GM21447 (cell line): Measurements from ENCODE around the gene NCF2.

ENCODE experiments used
- ATAC-seq: cut with Tn5 transposase; IDR thresholded peaks from one replicate; pipeline ENCODE4 v1.9.1; 2021; ENCODE audit not compliant: unreplicated experiment

NCF2 gene

DNA sequence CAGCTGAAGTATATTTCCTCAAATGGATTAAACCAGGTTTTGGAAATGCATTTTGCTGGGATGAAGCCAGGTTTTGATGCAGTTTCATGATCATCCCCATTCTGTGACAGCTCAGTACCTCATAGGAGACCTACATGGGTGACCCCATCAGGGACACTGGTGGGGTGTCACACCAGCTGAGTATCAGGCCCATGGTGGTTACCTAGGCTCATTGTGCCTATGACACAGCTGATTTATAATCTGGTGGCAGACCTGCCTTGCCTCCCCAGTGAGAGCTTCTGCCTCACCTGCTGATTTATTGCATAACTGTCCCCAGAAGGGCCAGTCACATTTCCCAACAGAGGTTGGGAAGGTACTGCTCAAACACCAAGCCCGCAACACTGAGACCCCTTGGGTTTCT lies 3.8 kb downstream of the NCF2 start:
- ATAC-seq = no peak

DNA sequence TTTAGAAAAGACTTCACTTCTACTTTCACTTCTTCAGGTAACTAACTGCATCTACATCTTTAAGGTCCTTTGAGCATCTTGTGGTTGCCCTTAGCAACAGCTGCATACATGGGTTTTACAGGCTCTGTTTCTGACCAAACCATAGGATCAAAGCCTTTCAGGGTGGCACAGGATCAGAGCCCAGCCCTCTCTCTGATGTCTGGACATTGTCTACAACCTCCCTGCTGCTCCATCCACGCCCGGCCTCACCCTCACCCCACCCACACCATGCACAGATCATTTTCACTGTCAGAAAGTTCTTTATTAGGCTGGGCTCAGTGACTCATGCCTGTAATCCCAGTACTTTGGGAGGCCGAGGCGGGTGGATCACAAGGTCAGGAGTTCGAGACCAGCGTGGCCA lies 5.2 kb downstream of the NCF2 start:
- ATAC-seq = no peak

DNA sequence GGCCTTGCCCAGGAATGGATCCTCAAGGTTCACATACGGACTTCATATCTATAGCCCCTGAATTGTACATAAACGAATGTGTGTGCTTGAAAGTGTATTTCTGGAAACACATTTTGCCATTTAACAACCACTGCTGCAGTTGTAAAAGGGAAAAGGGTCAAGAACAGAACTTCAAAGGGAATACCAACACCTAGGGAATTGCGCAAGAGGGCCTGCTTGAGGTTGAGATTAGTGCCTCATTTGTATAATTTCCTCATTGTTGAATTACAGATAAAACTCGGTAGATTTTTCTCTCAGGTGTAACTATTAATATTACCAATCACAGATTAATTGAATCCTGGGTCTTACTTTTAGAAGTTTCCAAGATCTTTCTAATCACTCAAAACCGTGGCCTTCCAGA lies 6.1 kb downstream of the NCF2 start:
- ATAC-seq = no peak

DNA sequence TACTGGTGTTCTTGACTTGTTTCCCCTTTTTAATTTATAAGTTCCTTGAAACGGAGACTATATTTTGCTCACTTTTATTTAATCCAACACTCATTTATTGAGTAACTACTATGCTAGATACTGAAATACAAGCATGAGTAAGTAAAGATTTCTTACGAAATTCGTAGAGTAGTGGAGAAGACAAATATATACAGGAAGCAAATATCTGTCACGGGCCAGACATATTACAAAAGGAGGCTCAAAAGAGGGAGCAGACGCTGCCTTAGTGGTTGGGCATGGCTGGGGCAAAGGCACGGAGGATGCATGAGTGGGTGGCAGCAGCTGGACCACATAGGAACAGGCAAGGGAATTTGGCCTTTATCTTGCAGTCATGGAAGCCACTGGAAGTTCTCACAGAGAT lies 6.8 kb downstream of the NCF2 start:
- no peak for ATAC-seq

DNA sequence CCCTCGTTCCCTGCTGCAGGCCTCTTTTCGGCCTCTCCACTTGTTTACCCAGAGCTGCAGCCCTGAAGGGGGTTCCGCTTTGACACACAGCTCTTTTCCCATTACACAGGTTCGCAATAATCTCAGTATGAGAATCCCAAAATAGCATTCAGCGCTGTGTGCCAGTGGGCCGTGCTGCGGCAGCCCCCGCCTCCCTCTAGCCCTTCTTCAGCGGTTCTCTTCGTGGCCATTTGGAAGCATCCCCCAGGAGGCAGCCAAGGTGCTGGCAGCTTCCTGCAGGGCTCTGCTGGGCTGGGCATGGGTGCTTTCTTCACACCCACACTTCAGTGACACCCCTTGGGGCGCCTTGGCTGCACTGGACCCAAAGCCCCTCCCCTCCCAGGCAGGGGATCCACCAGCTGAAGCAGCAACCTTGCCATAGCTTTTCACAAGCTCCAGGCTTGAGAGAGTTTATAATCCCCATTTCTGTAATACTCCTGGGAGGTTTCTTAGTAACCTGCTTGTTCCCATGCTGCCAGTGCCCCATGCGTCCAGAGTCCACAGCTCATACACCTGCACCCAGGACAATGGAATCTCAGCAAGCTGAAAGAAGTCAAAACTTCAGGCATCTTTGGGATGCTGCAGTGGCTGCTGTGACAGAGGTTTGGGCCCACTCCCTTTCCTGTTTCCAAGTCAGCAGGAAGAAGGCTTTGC lies 8.1 kb downstream of the NCF2 start:
- no peak for ATAC-seq

DNA sequence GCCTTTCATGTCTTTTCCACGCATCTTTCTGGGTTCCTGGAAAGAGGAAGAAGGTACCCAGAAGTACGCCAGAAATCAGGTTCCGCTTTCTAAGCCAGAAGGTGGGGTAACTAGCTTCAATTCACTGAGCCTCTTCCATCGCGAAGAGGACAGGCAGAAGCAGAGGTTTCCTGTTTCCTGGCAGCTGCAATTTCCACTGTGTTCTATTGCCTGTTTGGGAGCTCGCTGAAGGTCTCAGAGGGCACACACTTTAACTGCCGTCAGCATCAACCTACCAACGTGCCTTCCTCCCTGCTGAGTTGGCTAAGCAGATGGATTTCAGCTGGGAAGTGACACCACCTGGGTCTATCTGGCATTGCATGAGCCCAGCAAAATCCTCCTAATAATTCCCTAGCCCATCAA lies 10.0 kb downstream of the NCF2 start:
- ATAC-seq = no peak

DNA sequence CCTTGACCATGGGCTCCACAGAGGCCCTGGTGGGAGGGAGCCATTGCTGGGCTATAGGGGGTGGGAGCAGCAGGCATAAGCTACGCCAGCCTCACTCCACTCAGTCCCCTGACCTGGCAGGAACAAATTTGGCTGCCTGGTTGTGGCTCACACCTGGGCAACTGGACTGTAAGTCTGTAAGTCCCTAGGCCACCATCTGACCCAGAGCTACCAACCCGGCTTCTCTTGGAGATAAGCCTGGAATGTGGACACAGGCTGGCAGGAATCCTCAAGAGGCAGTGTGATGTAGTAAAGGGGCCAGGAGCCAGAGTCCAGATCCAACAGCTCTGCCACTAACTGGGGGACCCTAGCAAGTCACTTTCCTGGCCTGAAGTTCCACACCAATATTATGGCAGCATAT lies 11.4 kb downstream of the NCF2 start:
- no peak for ATAC-seq

DNA sequence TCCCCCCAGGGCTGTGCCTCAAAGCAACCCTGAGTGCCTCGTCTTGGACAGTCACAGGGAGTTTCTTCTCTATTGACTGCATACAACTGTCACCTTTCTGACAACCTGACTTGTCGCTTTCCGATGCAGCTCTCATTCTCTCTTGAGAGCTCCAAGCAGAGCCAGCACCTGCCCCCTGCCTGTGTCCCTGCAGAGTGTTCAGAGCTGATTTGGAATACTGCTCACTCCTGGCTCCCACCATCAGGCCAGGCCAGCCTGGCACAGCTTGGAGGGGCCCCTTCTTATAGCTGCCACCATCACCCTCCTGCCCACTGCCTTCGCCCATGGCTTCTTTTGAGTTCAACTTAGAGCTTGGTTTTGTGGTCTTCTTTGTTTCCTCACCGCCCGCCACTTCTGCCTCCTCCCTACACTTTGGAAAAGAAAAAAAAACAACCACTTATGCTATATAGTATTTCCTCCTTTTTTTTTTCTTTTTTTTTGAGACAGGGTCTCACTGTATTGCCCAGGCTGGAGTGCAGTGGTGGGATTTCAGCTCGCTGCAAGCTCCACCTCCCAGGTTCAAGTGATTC lies 12.3 kb downstream of the NCF2 start:
- no peak for ATAC-seq

DNA sequence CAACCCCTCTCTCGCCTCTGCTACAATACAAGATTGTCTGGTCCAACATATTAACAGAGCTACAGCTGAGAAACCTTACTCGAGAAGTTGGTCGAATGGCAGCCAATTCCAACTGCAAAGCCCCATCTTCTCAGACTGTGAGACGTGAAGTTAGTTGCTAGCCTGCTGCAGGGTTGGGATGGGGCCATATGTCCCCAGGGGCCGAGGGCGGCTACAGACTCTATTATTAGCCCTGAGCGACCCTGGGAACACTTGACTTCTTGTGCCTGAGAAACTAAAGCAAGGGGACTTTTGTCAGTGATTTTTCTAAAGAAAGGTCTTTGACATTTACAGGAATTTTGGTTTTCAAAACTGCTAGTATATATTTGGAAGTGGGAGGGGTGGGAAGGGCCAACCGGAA lies 13.7 kb downstream of the NCF2 start:
- no peak for ATAC-seq

DNA sequence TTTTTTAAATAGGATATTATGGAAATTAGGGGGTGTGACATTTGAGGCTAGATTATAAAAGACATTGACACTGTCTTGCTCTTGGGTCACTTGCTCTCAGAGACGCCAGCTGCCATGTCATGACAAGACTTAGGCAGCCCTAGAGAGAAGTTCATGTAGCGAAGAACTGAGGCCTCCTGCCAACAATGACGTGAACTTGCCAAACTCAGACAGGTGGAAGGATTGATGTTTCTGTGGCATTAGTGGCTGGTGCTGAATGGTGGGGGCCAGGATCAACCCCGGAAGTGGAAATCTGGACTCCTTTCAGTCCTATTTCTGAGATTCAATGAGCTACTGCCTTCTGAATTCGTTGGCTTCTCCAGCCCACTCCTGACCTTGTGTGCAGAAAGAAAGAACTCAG lies 14.7 kb downstream of the NCF2 start:
- ATAC-seq = no peak

DNA sequence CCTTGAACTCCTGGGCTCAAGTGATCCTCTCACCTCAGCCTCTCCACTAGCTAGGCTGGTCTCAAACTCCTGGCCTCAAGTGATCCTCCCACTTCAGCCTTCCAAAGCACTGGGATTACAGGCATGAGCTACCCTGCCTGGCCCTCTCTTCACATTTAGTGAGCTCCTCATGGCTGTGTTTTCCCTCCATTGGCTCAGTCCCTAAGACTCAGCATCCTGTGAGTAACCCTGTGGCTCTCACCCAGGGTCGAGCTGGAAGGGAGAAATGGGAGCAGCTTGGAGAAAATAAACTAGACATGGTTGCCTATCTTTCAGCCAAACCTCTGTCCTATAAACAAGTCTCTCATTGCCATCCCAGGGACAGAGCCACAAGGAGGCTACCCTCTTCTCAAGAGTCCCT lies 17.5 kb downstream of the NCF2 start:
- no peak for ATAC-seq

DNA sequence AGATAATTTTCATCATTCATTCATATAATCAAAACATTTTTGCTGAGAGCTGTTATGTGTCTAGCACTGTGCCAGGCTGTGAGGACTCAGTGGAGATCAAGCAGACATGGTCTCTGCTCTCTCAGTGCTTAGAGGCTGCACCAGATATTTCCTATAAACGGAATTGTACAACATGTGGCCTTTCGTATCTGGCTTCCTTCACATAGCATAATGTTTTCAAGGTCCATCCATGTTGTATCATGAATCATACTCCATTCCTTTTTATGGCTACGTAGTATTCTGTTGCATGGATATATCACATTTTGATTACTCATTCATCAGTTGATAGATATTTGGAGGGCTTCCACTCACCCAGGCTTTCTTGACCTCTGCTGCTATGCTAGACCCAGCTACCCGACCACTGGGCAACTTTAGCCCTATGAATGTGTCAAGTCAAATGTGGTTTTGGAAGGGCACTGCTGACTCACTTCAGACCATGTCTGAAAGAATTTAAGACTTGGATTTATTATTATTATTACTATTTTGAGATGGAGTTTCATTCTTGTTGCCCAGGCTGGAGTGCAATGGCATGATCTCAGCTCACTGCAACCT lies 18.5 kb downstream of the NCF2 start:
- ATAC-seq = no peak

DNA sequence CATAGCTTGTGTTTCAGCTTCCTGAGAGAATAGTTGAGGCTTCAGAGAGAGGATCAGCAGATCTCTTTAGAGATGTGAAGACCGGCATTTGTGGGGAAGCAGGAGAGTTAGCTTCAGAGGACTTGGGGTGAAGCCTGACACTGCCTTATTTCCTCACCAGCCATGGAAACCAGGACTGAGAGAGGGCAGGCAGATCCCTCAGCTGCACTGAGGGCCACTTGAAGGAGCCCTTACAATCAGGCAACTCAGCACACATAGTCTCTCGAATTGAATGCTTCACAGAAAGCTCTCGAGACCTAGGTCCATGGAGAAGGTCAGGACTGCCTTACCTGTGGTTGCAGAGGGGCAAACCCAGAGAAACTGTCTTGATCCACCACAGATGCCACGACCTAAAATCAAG lies 19.8 kb downstream of the NCF2 start:
- ATAC-seq = no peak

DNA sequence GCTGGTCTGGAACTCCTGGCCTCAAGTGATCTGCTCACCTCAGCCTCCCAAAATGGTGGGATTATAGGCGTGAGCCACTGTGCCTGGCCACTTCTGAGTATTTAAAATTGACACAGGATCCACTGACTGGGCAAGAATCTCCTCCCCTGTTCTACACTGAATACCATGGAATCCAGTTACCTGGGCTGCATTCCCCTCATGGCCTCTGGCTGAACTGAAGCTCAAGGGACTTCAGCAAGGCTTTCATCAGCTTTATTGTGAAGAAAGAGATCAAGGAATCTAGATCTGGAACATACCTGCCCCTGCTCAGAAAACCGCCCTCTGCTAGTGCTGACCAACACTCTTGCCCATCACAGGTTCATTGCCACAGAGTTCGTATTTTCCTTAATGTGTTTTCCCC lies 20.5 kb downstream of the NCF2 start:
- ATAC-seq = no peak

DNA sequence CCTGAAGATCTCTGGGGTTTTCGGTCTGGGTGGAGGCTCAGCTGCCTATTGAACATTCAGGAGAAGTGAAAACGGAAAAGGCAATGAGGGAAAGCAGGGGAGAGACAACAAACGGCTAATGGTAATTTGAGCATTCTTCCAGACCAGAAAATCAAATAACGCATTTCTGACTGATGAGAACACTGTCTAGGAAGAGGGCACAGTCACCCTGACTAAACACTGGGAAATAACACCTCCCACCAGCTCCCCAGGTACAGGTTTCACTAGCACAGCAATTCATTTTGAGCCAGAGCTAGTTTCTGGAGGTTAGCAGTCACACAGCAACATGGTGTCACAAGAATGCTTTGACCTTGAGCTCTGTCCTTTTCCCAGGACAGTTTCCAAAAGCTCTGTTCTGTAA lies 21.1 kb downstream of the NCF2 start:
- no peak for ATAC-seq

DNA sequence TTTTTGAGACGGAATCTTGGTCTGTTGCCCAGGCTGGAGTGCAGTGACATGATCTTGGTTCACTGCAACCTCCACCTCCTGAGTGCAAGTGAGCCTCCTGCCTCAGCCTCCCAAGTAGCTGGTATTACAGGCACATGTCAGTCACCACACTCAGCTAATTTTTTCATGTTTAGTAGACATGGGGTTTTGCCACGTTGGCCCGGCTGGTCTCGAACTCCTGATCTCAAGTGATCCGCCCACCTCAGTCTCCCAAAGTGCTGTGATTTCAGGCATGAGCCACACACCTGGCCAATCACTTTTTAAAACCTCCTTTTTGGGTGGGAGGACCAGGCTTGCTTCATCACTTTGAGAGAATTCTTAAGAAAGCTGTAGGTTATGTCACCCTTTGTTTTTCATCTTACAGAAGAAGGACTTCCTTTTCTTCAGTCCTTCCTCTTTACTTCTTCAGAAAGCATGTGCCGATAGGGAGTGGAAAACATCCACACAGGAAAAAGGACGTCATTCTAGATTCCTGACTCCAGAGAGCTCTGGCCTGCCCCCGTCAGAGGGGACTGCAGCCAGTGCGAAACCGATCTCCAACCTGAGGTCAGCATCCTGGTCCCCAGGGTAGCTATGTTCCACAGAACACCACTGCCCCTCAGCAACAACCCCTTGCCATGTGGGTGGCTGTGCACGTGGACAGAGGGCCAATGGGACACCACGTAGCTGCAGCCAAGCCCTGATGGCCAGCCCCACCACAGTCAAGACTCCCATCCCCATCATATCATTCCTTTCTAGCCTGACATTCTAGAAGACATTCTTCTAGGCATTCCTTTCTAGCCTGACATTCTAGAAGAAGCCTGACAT lies 21.9 kb downstream of the NCF2 start:
- no peak for ATAC-seq

DNA sequence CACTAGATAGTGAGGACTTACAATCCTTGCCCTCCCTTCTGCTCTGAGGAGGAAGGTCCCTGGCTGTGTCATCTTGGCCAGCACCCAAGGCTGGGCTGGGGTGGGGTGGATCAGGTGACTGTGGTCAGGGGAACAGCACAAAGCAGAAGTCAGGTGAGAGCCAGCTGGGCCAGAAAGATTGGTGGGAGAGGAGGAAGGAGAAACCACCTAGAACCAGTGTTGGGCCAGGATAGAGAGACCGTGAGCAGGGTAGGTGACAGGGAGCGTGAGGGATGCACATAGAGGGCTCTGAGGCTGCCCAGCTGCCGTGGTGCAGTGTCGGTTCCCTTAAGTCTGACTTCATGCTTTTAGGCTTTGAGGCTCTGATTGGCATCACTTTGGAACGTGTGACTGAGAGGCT lies 22.7 kb downstream of the NCF2 start:
- peak; percentile 81 for ATAC-seq

DNA sequence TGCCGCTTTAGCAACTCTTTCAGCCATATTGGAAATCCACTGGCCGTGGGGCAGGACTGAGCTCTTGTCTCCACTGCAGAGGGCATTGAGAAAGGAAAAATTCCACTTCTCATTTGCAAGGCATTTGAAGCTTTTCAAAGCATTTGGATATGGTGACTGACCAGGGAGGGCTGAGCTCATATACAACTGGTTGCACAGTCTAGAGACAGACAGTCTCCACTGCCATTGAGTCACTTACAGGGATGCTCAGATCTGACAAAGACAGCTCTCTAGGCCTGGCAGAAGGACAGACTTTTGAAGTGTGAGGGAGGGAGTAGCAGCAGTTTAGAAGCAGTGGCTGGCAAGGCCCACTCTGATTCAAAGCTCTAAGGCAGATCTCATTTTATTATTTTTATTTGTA lies 24.2 kb downstream of the NCF2 start:
- ATAC-seq = no peak

DNA sequence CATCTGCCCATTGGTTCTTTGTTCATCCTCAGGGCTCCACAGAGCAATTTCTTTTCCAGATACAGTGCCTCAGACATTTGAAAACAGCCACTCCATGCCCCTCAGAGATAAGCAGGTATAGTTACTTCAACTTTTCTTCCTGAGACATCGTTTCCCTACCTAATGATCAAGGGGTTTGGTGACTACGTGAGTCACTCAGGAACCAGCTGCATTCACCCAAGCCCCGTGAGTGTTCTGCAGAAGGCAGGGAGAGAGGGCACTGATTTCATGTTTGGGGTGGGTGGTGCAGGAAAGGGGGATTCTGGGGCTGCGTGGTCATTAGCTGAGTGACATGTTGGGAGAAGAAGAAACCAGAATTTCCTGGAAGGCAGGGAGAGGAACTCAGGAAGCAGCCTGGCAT lies 25.0 kb downstream of the NCF2 start:
- ATAC-seq = no peak

DNA sequence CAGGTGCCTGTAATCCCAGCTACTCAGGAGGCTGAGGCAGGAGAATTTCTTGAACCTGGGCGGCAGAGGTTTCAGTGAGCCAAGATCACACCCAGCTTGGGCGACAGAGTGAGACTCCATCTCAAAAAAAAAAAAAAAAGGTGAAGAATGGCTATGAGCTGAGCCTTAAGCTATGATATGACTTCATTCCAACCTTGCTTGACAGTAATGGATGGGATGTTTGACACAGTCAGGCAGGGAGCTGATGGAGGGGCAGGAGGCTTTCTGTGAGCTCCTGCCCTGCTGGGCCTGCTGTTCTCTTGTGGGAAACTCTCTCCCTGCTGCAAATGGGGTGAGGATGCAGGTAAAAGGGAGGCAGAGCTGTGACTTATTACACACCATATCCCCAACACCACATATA lies 27.6 kb downstream of the NCF2 start:
- ATAC-seq = no peak

DNA sequence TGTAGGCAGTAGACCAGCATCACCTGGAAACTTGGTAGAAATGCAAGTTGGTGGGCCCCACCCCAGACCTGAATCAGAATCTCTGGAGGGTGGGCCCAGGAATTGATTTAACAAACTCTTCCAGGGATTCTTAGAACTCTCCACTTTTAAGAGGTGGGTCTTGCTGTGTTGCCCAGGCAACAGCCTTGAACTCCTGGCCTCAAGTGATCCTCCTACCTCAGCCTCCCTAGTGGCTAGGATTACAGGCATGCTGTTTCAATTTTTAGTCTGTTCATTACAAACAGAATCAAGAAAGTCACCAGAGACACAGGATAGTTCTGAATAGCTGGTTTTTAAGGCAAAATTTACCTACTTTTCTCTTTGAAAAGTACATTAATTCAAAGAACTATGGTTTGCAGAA lies 31.2 kb downstream of the NCF2 start:
- no peak for ATAC-seq

DNA sequence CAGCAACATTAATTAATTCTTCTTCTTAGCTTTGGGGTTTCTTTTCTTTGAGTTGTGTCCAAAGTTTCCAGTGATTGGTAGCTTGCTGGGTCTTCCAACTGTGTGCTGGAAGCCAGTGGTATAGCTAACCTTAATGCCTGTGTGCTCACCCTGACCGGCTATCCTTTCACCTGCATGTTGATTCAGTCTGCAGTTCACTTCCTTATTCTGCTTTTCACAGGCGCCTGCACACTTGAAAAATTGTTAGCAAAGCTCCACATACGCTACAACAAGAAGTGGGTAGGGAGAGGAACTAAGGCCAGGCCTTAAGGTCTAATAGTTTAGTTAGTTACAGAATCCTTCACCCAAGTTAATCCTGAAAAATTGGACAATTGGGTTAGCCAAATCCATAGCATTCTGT lies 35.7 kb downstream of the NCF2 start:
- no peak for ATAC-seq
